ENCODE measurements around the gene AOAH.

Gene AOAH

GRCh38 chr7:36602934-36603887 is 121.1 kb downstream of the AOAH start:
- DNase-seq, result no peak

- DNase-seq, result no peak
These were observed 121.8 kb downstream of the AOAH start for GRCh38 chr7:36602511-36602910.

GRCh38 chr7:36601601-36602000 is 122.7 kb downstream of the AOAH start:
- no peak for DNase-seq

- peak in 3 of 58 donors; percentile 3 to 33 (median 9) for DNase-seq
These were observed 123.3 kb downstream of the AOAH start for GRCh38 chr7:36600869-36601530.

- DNase-seq, result no peak
These were observed 124.0 kb downstream of the AOAH start for GRCh38 chr7:36600314-36600682.

- no peak for DNase-seq
These were observed 124.5 kb downstream of the AOAH start for GRCh38 chr7:36599645-36600313.

- DNase-seq, result no peak
These were observed 126.1 kb downstream of the AOAH start for GRCh38 chr7:36598054-36598674.

- DNase-seq, result no peak
These were observed 127.1 kb downstream of the AOAH start for GRCh38 chr7:36597090-36597773.

- DNase-seq, result no peak
These were observed 129.8 kb downstream of the AOAH start for GRCh38 chr7:36594445-36594844.

GRCh38 chr7:36591636-36592035 is 132.7 kb downstream of the AOAH start:
- DNase-seq, result no peak

- no peak for DNase-seq
These were observed 134.9 kb downstream of the AOAH start for GRCh38 chr7:36589391-36589790.

GRCh38 chr7:36583318-36583717 is 141.0 kb downstream of the AOAH start:
- DNase-seq, result no peak

GRCh38 chr7:36575832-36576231 is 148.5 kb downstream of the AOAH start:
- DNase-seq, result no peak

GRCh38 chr7:36573066-36573465 is 151.2 kb downstream of the AOAH start:
- no peak for DNase-seq

- DNase-seq, result no peak
These were observed 153.1 kb downstream of the AOAH start for GRCh38 chr7:36571190-36571560.

- DNase-seq, result no peak
These were observed 153.6 kb downstream of the AOAH start for GRCh38 chr7:36570528-36571189.

- no peak for DNase-seq
These were observed 155.8 kb downstream of the AOAH start for GRCh38 chr7:36568452-36568849.

- no peak for DNase-seq
These were observed 156.4 kb downstream of the AOAH start for GRCh38 chr7:36567699-36568451.

- no peak for DNase-seq
These were observed 158.4 kb downstream of the AOAH start for GRCh38 chr7:36565792-36566356.
